Mucosa of stomach (tissue), 1 donor: ENCODE measurements around the gene KLHL25.

Source experiments
- H3K27me3 ChIP-seq: one replicate; pipeline ENCODE4 v1.7.0; 2013; ENCODE audit warnings: mild to moderate bottlenecking, low read length; ENCODE audit not compliant: control insufficient read depth, insufficient read depth
- H3K36me3 ChIP-seq: one replicate; pipeline ENCODE4 v1.7.0; 2013; ENCODE audit warnings: low read length; ENCODE audit not compliant: control insufficient read depth, insufficient read depth
- H3K4me1 ChIP-seq: one replicate; pipeline ENCODE4 v1.7.0; 2013; ENCODE audit warnings: mild to moderate bottlenecking, low read length; ENCODE audit not compliant: control insufficient read depth, insufficient read depth
- H3K4me3 ChIP-seq: one replicate; pipeline ENCODE4 v1.7.0; 2013; ENCODE audit warnings: low read length
- H3K9ac ChIP-seq: one replicate; pipeline ENCODE4 v1.7.0; 2013; ENCODE audit warnings: mild to moderate bottlenecking, low read length, moderate library complexity
- H3K9me3 ChIP-seq: one replicate; pipeline ENCODE4 v1.7.0; 2013; ENCODE audit warnings: mild to moderate bottlenecking, low read length, moderate library complexity; ENCODE audit not compliant: control insufficient read depth
- donor health status: Pancreatic carcinoma.

The KLHL25 gene

GRCh38 chr15:85753261-85753660, 41.5 kb downstream of the KLHL25 start:
- Histone ChIP-seq H3K9ac (no peak overlapping the region), H3K9me3 (no peaks in the 10 kb centered on the region), H3K36me3 (no peaks in the 10 kb centered on the region), H3K4me1 (peaks cover 15% of the 10 kb centered on the region), H3K27me3 (no peaks in the 10 kb centered on the region), H3K4me3 (no peak overlapping the region)

- no peak overlapping the region for H3K9ac ChIP-seq
- no peak overlapping the region for H3K4me3 ChIP-seq
- H3K36me3 ChIP-seq: peaks cover under 1% of the 10 kb centered on the region
- H3K27me3 ChIP-seq: no peaks in the 10 kb centered on the region
- no peaks in the 10 kb centered on the region for H3K9me3 ChIP-seq
- peaks cover 15% of the 10 kb centered on the region for H3K4me1 ChIP-seq
These were observed 42.2 kb downstream of the KLHL25 start for GRCh38 chr15:85752491-85752961.

- Histone ChIP-seq H3K4me1 (peaks cover 15% of the 10 kb centered on the region), H3K27me3 (no peaks in the 10 kb centered on the region), H3K36me3 (peaks cover 5% of the 10 kb centered on the region), H3K9me3 (no peaks in the 10 kb centered on the region), H3K4me3 (no peak overlapping the region), H3K9ac (no peak overlapping the region)
These were observed 42.6 kb downstream of the KLHL25 start for GRCh38 chr15:85752124-85752475.

- no peaks in the 10 kb centered on the region for H3K27me3 ChIP-seq
- H3K4me3 ChIP-seq: no peak overlapping the region
- H3K9me3 ChIP-seq: no peaks in the 10 kb centered on the region
- H3K4me1 ChIP-seq: peaks cover 15% of the 10 kb centered on the region
- H3K9ac ChIP-seq: no peak overlapping the region
- peaks cover 9% of the 10 kb centered on the region for H3K36me3 ChIP-seq
These were observed 43.2 kb downstream of the KLHL25 start for GRCh38 chr15:85751291-85752123.

- Histone ChIP-seq H3K27me3 (no peaks in the 10 kb centered on the region), H3K36me3 (peaks cover 16% of the 10 kb centered on the region), H3K4me3 (no peak overlapping the region), H3K4me1 (peaks cover 15% of the 10 kb centered on the region), H3K9me3 (no peaks in the 10 kb centered on the region), H3K9ac (no peak overlapping the region)
These were observed 44.1 kb downstream of the KLHL25 start for GRCh38 chr15:85750319-85751290.

- H3K36me3 ChIP-seq: peaks cover 22% of the 10 kb centered on the region
- H3K9ac ChIP-seq: no peak overlapping the region
These were observed 45.2 kb downstream of the KLHL25 start for GRCh38 chr15:85749261-85750151.

GRCh38 chr15:85748729-85749128, 46.0 kb downstream of the KLHL25 start:
- Histone ChIP-seq H3K4me1 (peaks cover 15% of the 10 kb centered on the region), H3K27me3 (no peaks in the 10 kb centered on the region), H3K9me3 (no peaks in the 10 kb centered on the region), H3K9ac (no peak overlapping the region), H3K4me3 (no peak overlapping the region), H3K36me3 (peaks cover 28% of the 10 kb centered on the region)

More at GRCh38 chr15:85749261-85750151, 45.2 kb downstream of the KLHL25 start:
- H3K4me1 ChIP-seq: peaks cover 15% of the 10 kb centered on the region
- H3K4me3 ChIP-seq: no peak overlapping the region
- no peaks in the 10 kb centered on the region for H3K27me3 ChIP-seq
- no peaks in the 10 kb centered on the region for H3K9me3 ChIP-seq

- H3K27me3 ChIP-seq: no peaks in the 10 kb centered on the region
- H3K36me3 ChIP-seq: peaks cover 34% of the 10 kb centered on the region
- peaks cover 15% of the 10 kb centered on the region for H3K4me1 ChIP-seq
- no peak overlapping the region for H3K4me3 ChIP-seq
- H3K9ac ChIP-seq: no peak overlapping the region
- no peaks in the 10 kb centered on the region for H3K9me3 ChIP-seq
These were observed 46.5 kb downstream of the KLHL25 start for GRCh38 chr15:85748176-85748575.

GRCh38 chr15:85746641-85747040, 48.1 kb downstream of the KLHL25 start:
- Histone ChIP-seq H3K27me3 (no peaks in the 10 kb centered on the region), H3K9ac (no peak overlapping the region), H3K4me3 (no peak overlapping the region), H3K9me3 (no peaks in the 10 kb centered on the region), H3K4me1 (peaks cover 3% of the 10 kb centered on the region), H3K36me3 (peaks cover 43% of the 10 kb centered on the region)

GRCh38 chr15:85745525-85746150, 49.1 kb downstream of the KLHL25 start:
- no peak overlapping the region for H3K4me3 ChIP-seq
- peaks cover 51% of the 10 kb centered on the region for H3K36me3 ChIP-seq
- no peaks in the 10 kb centered on the region for H3K9me3 ChIP-seq
- no peak overlapping the region for H3K9ac ChIP-seq
- H3K4me1 ChIP-seq: no peaks in the 10 kb centered on the region
- no peaks in the 10 kb centered on the region for H3K27me3 ChIP-seq

- H3K27me3 ChIP-seq: no peaks in the 10 kb centered on the region
These were observed 49.7 kb downstream of the KLHL25 start for GRCh38 chr15:85745023-85745422.

More at GRCh38 chr15:85745023-85745422, 49.7 kb downstream of the KLHL25 start:
- H3K4me3 ChIP-seq: no peak overlapping the region
- H3K4me1 ChIP-seq: no peaks in the 10 kb centered on the region
- no peak overlapping the region for H3K9ac ChIP-seq
- H3K36me3 ChIP-seq: peaks cover 51% of the 10 kb centered on the region
- H3K9me3 ChIP-seq: no peaks in the 10 kb centered on the region
